OCI-LY7 (cell line): Measurements from ENCODE around the gene SRGAP3. TPM values are rescaled to one million over a fixed set of nuclear protein-coding genes. Genes with fewer than 3 reads are reported as not detected.

Experiments used
- BruUV-seq: library from RNA; stranded (reverse); fragments of 400-500 nt; replicated peaks from 2 replicates; lab custom pipeline; 2021; lab: Mats Ljungman, UMichigan
- CTCF ChIA-PET: fragments of 300-600 bp; sonication (Branson Sonifier 250); formaldehyde crosslinking; loops from one replicate; lab custom pipeline; 2022; ENCODE audit warnings: antibody characterized with exemption; ENCODE audit not compliant: unreplicated experiment; lab: Charles Lee
- POLR2A ChIA-PET: fragments of 300-600 bp; sonication (Branson Sonifier 250); formaldehyde crosslinking; loops from one replicate; lab custom pipeline; 2022; ENCODE audit warnings: antibody characterized with exemption; lab: Charles Lee
- DNase-seq: peaks from one replicate; pipeline ENCODE4 v3.0.0-alpha.2; 2015; ENCODE audit warnings: low spot score
- H2AFZ ChIP-seq: fragments of 200-600 bp; sonication (generic), shearing (Covaris generic); 2 replicates; pipeline ENCODE4 v1.6.1; 2014; ENCODE audit warnings: mild to moderate bottlenecking, antibody characterized with exemption, low read length, moderate library complexity
- H3K27ac ChIP-seq: fragments of 200-600 bp; sonication (generic); 2 replicates; pipeline ENCODE4 v1.5.1; 2014; ENCODE audit warnings: mixed run types, low read depth, mild to moderate bottlenecking, moderate library complexity, low read length, inconsistent platforms; ENCODE audit not compliant: poor library complexity, severe bottlenecking
- H3K36me3 ChIP-seq: fragments of 200-600 bp; sonication (generic); 2 replicates; pipeline ENCODE4 v1.6.1; 2014; ENCODE audit warnings: mild to moderate bottlenecking, antibody characterized with exemption, low read length, moderate library complexity, mixed read lengths; ENCODE audit not compliant: insufficient read depth
- H3K4me1 ChIP-seq: fragments of 200-600 bp; sonication (generic); 2 replicates; pipeline ENCODE4 v1.5.1; 2014; ENCODE audit warnings: mild to moderate bottlenecking, low read length; ENCODE audit not compliant: insufficient read depth, poor library complexity, severe bottlenecking
- H3K4me2 ChIP-seq: fragments of 200-600 bp; sonication (generic); 2 replicates; pipeline ENCODE4 v1.6.1; 2014; ENCODE audit warnings: mild to moderate bottlenecking, low read length
- H3K4me3 ChIP-seq: fragments of 200-600 bp; sonication (generic); 2 replicates; pipeline ENCODE4 v1.5.1; 2014; ENCODE audit warnings: mild to moderate bottlenecking, low read depth, low read length; ENCODE audit not compliant: poor library complexity, severe bottlenecking
- H3K79me2 ChIP-seq: fragments of 200-600 bp; sonication (generic); 2 replicates; pipeline ENCODE4 v1.6.1; 2016; ENCODE audit warnings: low read depth, mild to moderate bottlenecking, low read length, moderate library complexity, mixed read lengths; ENCODE audit not compliant: insufficient read depth
- H3K9me2 ChIP-seq: fragments of 200-600 bp; sonication (generic); 2 replicates; pipeline ENCODE4 v1.6.1; 2016; ENCODE audit warnings: mild to moderate bottlenecking, low read length, mixed read lengths; ENCODE audit not compliant: insufficient read depth
- H3K9me3 ChIP-seq: fragments of 200-600 bp; sonication (generic); 2 replicates; pipeline ENCODE4 v1.6.1; 2014; ENCODE audit warnings: mild to moderate bottlenecking, mixed run types, low read length, mixed read lengths
- H4K20me1 ChIP-seq: fragments of 200-600 bp; sonication (generic); 2 replicates; pipeline ENCODE4 v1.6.1; 2014; ENCODE audit warnings: mild to moderate bottlenecking, antibody characterized with exemption, low read length, moderate library complexity, mixed read lengths; ENCODE audit not compliant: insufficient read depth
- EZH2phosphoT487 ChIP-seq: fragments of 200-600 bp; sonication (generic); IDR thresholded peaks from 2 replicates; pipeline ENCODE4 v1.6.1; 2018; ENCODE audit warnings: low read depth, borderline replicate concordance, mild to moderate bottlenecking, mixed run types, antibody characterized with exemption, low read length, moderate library complexity, mixed read lengths
- intact Hi-C: fragments of 100-400 bp; cut with micrococcal nuclease; formaldehyde crosslinking; loops from one replicate; pipeline ENCODE4 v1.10.0; 2022; ENCODE audit not compliant: unreplicated experiment
- total RNA-seq, 2 experiments: library from RNA; depleted of rRNA in 1 of 2; stranded (reverse); fragments of >200 nt in 1 of 2; shearing (Covaris generic) in 1 of 2; gene quantifications; 2 replicates each; pipeline ENCODE4 v1.2.3, GENCODE V29; 2014 to 2022
- TF ChIP-seq, protein P1 (sequence below): fragments of 200-600 bp; sonication (generic); conservative IDR thresholded peaks from 2 replicates; pipeline ENCODE4 v1.5.1; 2014; ENCODE audit warnings: mild to moderate bottlenecking, antibody characterized with exemption, low read length, moderate library complexity, mixed read lengths

SRGAP3 gene
- total RNA-seq, 2 experiments from 2014 or later, result 1.5 to 1.7 TPM

- Histone ChIP-seq H2AFZ (no peak overlapping the region), H3K4me1 (no peaks in the 10 kb centered on the region), H3K79me2 (no peaks in the 10 kb centered on the region), H3K9me3 (no peaks in the 10 kb centered on the region), H3K36me3 (no peaks in the 10 kb centered on the region), H4K20me1 (no peaks in the 10 kb centered on the region), H3K27ac (no peak overlapping the region), H3K4me3 (no peak overlapping the region), H3K4me2 (no peak overlapping the region), H3K9me2 (no peaks in the 10 kb centered on the region)
- ChIA-PET POLR2A (interaction anchor here (0.8 kb wide), 1 partner anchor 67 kb away, joined by 3 read pairs; no protein-coding TSS in a partner anchor), CTCF (no interaction called here)
- no peak for DNase-seq
- BruUV-seq, result no TSS peak
- intact Hi-C loops, result no loop called here
- TF ChIP-seq, protein P1, sequence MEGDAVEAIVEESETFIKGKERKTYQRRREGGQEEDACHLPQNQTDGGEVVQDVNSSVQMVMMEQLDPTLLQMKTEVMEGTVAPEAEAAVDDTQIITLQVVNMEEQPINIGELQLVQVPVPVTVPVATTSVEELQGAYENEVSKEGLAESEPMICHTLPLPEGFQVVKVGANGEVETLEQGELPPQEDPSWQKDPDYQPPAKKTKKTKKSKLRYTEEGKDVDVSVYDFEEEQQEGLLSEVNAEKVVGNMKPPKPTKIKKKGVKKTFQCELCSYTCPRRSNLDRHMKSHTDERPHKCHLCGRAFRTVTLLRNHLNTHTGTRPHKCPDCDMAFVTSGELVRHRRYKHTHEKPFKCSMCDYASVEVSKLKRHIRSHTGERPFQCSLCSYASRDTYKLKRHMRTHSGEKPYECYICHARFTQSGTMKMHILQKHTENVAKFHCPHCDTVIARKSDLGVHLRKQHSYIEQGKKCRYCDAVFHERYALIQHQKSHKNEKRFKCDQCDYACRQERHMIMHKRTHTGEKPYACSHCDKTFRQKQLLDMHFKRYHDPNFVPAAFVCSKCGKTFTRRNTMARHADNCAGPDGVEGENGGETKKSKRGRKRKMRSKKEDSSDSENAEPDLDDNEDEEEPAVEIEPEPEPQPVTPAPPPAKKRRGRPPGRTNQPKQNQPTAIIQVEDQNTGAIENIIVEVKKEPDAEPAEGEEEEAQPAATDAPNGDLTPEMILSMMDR, result no peak
- no peak for TF ChIP-seq EZH2phosphoT487
Measured at GRCh38 chr3:9032231-9032777, 217.1 kb downstream of the SRGAP3 start.

GRCh38 chr3:9030034-9030433 lies 219.4 kb downstream of the SRGAP3 start:
- intact Hi-C loops, result no loop called here
- Histone ChIP-seq H3K79me2 (no peaks in the 10 kb centered on the region), H3K4me3 (no peak overlapping the region)

GRCh38 chr3:9028134-9028533 lies 221.3 kb downstream of the SRGAP3 start:
- H3K4me2 ChIP-seq, result no peak overlapping the region
- H2AFZ ChIP-seq, result no peak overlapping the region
- no peaks in the 10 kb centered on the region for H4K20me1 ChIP-seq
- H3K36me3 ChIP-seq, result no peaks in the 10 kb centered on the region
- H3K4me3 ChIP-seq, result no peak overlapping the region
- no peak for TF ChIP-seq EZH2phosphoT487
- TF ChIP-seq, protein P1, result no peak
- ChIA-PET CTCF (no interaction called here), POLR2A (interaction anchor here (0.6 to 0.7 kb wide), 2 partner anchors 26 to 234 kb away, joined by 3 to 6 read pairs; no protein-coding TSS in a partner anchor)
- no peaks in the 10 kb centered on the region for H3K9me3 ChIP-seq
- no peak for DNase-seq
- H3K27ac ChIP-seq, result no peak overlapping the region
- BruUV-seq, result no TSS peak
- no peaks in the 10 kb centered on the region for H3K79me2 ChIP-seq
- H3K4me1 ChIP-seq, result no peaks in the 10 kb centered on the region
- intact Hi-C loops, result no loop called here
- H3K9me2 ChIP-seq, result no peaks in the 10 kb centered on the region

More at GRCh38 chr3:9030034-9030433, 219.4 kb downstream of the SRGAP3 start:
- ChIA-PET POLR2A (no interaction called here), CTCF (no interaction called here)
- Histone ChIP-seq H2AFZ (no peak overlapping the region), H3K4me2 (no peak overlapping the region), H3K4me1 (no peaks in the 10 kb centered on the region), H3K9me3 (no peaks in the 10 kb centered on the region), H3K9me2 (no peaks in the 10 kb centered on the region), H4K20me1 (no peaks in the 10 kb centered on the region), H3K27ac (no peak overlapping the region), H3K36me3 (no peaks in the 10 kb centered on the region)
- no TSS peak for BruUV-seq
- no peak for DNase-seq
- TF ChIP-seq, protein P1, result no peak
- no peak for TF ChIP-seq EZH2phosphoT487
